Gastrocnemius medialis (tissue), 4 donors: ENCODE measurements around the gene RAP1B.

Source experiments
- CTCF ChIP-seq, 5 experiments: fragments of 450-650 bp in 3 of 5; fragments of 200-600 bp in 2 of 5; sonication (generic) in 2 of 5; IDR thresholded peaks in 4 of 5; conservative IDR thresholded peaks in 1 of 5; 1 replicate in 4 of 5; 2 replicates in 1 of 5; pipeline ENCODE4 v1.5.1; 2016 to 2019; ENCODE audit warnings: antibody characterized with exemption in 5 of 5, mild to moderate bottlenecking in 3 of 5, moderate library complexity in 3 of 5
- POLR2A ChIP-seq, 2 donors: fragments of 450-650 bp; IDR thresholded peaks; one replicate each; pipeline ENCODE4 v1.6.1; 2017; ENCODE audit warnings: antibody characterized with exemption in 2 of 2, mild to moderate bottlenecking in 2 of 2, moderate library complexity in 2 of 2

GRCh38 chr12:68620519-68621471, 10.1 kb downstream of the RAP1B start:
- no peak for TF ChIP-seq CTCF (IDR thresholded peaks at IDR 0.05 in 4 of 5, conservative IDR thresholded peaks at IDR 0.05 in 1 of 5)
- TF ChIP-seq POLR2A (IDR thresholded peaks at IDR 0.05): no peak
